ENCODE results near the gene REXO1. TPM values are rescaled to one million over a fixed set of nuclear protein-coding genes. Genes with fewer than 3 reads are reported as not detected.
A peak's percentile ranks its signal among the peaks of the same experiment; 100 is the strongest.
"Not testable (repeated sequence)": the region's sequence is repeated elsewhere in the genome, so short reads cannot be mapped to it uniquely, and the experiment has no call there.

REXO1 gene
- total RNA-seq, 1 donor from 2014 or later: 22.2 TPM

DNA sequence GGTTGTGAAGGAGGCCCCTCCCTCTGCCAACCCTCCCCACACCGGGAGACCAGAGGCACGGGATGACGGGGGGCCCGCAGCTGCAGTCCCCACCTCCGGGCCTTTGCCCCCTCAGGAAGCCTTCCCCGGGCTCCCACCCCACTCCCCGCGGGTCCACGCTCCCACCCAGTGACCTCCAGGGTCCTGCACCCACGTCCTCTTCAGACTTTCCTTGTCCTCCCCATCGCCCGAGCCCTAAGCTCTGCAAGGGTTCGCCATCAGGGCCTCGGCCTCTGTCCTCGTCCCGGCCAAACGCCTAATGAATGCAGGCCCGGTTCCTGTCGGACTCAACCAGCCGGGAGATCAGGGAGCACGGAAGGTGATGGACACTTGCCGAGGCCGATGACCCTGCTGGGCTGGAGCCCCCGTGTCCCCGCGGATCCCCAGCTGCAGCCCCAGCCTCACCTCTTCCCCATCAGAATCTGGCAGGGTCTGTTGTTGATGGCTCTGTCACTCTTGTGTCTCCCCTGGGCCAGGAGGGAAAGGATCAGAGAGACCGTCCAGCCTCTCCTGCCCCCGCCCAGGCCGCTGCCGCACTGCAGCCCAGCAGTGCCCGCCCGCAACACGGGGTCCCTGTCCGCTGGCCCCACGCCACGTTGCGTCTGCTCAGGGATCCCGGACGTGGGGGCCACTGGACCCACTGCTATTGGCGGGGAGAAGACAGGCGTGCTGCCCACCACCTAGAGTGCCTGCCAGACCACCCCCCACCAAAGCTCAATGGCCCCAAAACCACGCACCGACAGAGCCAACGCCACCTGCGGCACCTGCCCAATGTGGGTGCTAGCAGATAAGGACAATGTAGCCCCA, 41.9 kb downstream of the REXO1 start:
- no peak overlapping the region for H3K27ac Mint-ChIP-seq (ENCODE audit: unreplicated experiment)
- peaks cover 2% of the 10 kb centered on the region for H3K36me3 Mint-ChIP-seq (ENCODE audit: low read depth)
- no peaks in the 10 kb centered on the region for H3K9me3 Mint-ChIP-seq (ENCODE audit: low read depth)
- TF ChIP-seq, protein P1, sequence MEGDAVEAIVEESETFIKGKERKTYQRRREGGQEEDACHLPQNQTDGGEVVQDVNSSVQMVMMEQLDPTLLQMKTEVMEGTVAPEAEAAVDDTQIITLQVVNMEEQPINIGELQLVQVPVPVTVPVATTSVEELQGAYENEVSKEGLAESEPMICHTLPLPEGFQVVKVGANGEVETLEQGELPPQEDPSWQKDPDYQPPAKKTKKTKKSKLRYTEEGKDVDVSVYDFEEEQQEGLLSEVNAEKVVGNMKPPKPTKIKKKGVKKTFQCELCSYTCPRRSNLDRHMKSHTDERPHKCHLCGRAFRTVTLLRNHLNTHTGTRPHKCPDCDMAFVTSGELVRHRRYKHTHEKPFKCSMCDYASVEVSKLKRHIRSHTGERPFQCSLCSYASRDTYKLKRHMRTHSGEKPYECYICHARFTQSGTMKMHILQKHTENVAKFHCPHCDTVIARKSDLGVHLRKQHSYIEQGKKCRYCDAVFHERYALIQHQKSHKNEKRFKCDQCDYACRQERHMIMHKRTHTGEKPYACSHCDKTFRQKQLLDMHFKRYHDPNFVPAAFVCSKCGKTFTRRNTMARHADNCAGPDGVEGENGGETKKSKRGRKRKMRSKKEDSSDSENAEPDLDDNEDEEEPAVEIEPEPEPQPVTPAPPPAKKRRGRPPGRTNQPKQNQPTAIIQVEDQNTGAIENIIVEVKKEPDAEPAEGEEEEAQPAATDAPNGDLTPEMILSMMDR (IDR thresholded peaks at IDR 0.05): no peak
- peak; percentile 86 for DNase-seq (ENCODE audit: low spot score)
- H3K4me1 Mint-ChIP-seq (ENCODE audit: low read depth): peaks cover 2% of the 10 kb centered on the region
- H3K4me3 Mint-ChIP-seq (ENCODE audit: unreplicated experiment): no peak overlapping the region
- no peaks in the 10 kb centered on the region for H3K27me3 Mint-ChIP-seq (ENCODE audit: low read depth)

GRCh38 chr19:1805401-1806183, 42.7 kb downstream of the REXO1 start:
- peak; percentile 84 for DNase-seq (ENCODE audit: low spot score)
- peaks cover 2% of the 10 kb centered on the region for H3K36me3 Mint-ChIP-seq (ENCODE audit: low read depth)
- no peaks in the 10 kb centered on the region for H3K27me3 Mint-ChIP-seq (ENCODE audit: low read depth)
- TF ChIP-seq, protein P1 (IDR thresholded peaks at IDR 0.05): no peak
- H3K4me1 Mint-ChIP-seq (ENCODE audit: low read depth): no peaks in the 10 kb centered on the region
- no peak overlapping the region for H3K4me3 Mint-ChIP-seq (ENCODE audit: unreplicated experiment)
- no peak overlapping the region for H3K27ac Mint-ChIP-seq (ENCODE audit: unreplicated experiment)
- H3K9me3 Mint-ChIP-seq (ENCODE audit: low read depth): no peaks in the 10 kb centered on the region

- H3K36me3 Mint-ChIP-seq (ENCODE audit: low read depth): peaks cover 6% of the 10 kb centered on the region
- H3K4me3 Mint-ChIP-seq (ENCODE audit: unreplicated experiment): no peak overlapping the region
These were observed 43.4 kb downstream of the REXO1 start for GRCh38 chr19:1804858-1805257.

DNA sequence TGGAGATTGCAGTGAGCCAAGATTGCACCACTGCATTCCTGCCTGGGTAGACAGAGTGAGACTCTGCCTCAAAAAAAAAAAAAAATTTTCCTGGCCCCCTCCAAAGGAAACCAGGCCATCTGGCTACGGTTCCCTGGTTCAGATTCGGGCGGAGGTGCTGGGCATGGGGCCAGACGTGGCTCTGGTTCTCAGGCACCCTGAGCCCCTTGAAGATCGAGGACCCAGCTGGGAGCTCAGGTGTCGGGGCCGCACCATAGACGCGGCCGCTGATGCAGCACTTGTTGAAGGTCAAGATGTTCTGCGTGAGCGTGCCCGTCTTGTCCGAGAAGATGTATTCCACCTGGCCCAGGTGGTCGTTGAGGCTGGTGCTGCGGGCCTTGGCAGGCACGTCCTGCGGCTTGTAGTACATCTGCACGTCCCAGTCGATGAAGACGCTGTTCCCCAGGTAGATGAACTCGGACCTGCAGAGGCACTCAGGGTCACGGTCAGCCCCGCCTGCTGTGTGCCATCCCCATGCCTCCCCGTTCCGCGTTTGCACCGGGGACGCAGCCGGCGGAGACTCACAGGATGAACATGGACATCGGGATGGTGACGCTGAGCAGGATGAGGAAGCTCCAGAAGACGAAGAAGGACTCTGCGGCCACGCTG, 48.5 kb downstream of the REXO1 start:
- no peak overlapping the region for H3K27ac Mint-ChIP-seq (ENCODE audit: unreplicated experiment)
- H3K4me3 Mint-ChIP-seq (ENCODE audit: unreplicated experiment): no peak overlapping the region
- no peaks in the 10 kb centered on the region for H3K27me3 Mint-ChIP-seq (ENCODE audit: low read depth)
- H3K36me3 Mint-ChIP-seq (ENCODE audit: low read depth): peaks cover 7% of the 10 kb centered on the region
- DNase-seq (ENCODE audit: low spot score): peak; percentile 84
- TF ChIP-seq, protein P1 (IDR thresholded peaks at IDR 0.05): no peak
- H3K9me3 Mint-ChIP-seq (ENCODE audit: low read depth): no peaks in the 10 kb centered on the region
- H3K4me1 Mint-ChIP-seq (ENCODE audit: low read depth): no peaks in the 10 kb centered on the region

More at GRCh38 chr19:1804858-1805257, 43.4 kb downstream of the REXO1 start:
- Mint-ChIP-seq H3K9me3 (ENCODE audit: low read depth) (no peaks in the 10 kb centered on the region), H3K27me3 (ENCODE audit: low read depth) (no peaks in the 10 kb centered on the region), H3K4me1 (ENCODE audit: low read depth) (no peaks in the 10 kb centered on the region), H3K27ac (ENCODE audit: unreplicated experiment) (no peak overlapping the region)
- no peak for DNase-seq (ENCODE audit: low spot score)
- TF ChIP-seq, protein P1 (IDR thresholded peaks at IDR 0.05): no peak

DNA sequence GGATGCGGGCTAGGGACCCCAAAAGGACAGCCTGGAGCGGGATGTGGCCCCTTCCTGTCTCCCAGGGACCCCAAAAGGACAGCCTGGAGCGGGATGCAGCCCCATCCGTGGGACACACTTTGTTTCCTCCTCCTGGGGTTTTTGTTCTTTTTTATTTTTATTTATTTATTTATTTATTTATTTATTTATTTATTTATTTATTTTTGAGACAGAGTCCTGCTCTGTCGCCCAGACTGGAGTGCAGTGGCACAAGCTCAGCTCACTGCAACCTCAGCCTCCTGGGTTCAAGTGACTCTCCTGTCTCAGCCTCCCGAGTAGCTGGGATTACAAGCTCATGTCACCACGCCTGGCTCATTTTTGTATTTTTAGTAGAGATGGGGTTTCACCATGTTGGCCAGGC, 51.0 kb downstream of the REXO1 start:
- H3K4me1 Mint-ChIP-seq (ENCODE audit: low read depth); H3K27me3 Mint-ChIP-seq (ENCODE audit: low read depth); H3K27ac Mint-ChIP-seq (ENCODE audit: unreplicated experiment); H3K36me3 Mint-ChIP-seq (ENCODE audit: low read depth); H3K4me3 Mint-ChIP-seq (ENCODE audit: unreplicated experiment); DNase-seq (ENCODE audit: low spot score); H3K9me3 Mint-ChIP-seq (ENCODE audit: low read depth): not testable (repeated sequence)

All from chondrocyte (in vitro differentiated cells).